Measurements from ENCODE around the gene LIN54.

The LIN54 gene

DNA sequence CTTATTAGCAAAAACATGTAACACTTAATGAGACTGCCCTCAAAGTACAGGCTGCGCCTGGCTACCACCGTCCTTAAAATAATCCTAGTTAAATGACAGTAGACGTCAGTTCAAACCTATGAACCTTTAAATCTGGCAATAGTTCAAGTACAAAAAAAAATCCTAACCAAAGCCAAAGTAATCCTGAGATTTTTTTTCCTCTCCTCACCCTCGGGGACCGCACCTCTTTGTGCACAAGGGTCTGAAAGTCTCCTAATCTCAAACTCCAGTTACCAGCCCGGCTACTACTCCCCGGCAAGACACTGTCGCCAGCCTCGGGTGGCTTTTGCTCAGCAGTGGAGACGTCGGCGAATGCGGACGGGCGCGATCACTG is 120.1 kb downstream of the LIN54 start:
- DNase-seq = no peak

GRCh38 chr4:82889287-82889686 is 121.3 kb downstream of the LIN54 start:
- no peak for DNase-seq

GRCh38 chr4:82886147-82886942 is 124.3 kb downstream of the LIN54 start:
- no peak for DNase-seq

- DNase-seq = no peak
These were observed 125.2 kb downstream of the LIN54 start for GRCh38 chr4:82885410-82885809.
